Central memory CD4-positive, alpha-beta T cell (primary cell): ENCODE measurements around the gene TNNI2.

ENCODE experiments used
- DNase-seq: peaks from one replicate; pipeline ENCODE4 v3.0.0; 2022

The TNNI2 gene

GRCh38 chr11:1834779-1835670 is 3.8 kb upstream of the TNNI2 start, which contains the start of gene SYT8:
TSS of gene SYT8 (plus strand) at chr11:1834990. CDS start at chr11:1835106, 116 bp downstream.
- DNase-seq = no peak

- DNase-seq = no peak
These were observed 3.1 kb upstream of the TNNI2 start for GRCh38 chr11:1835671-1836010.

GRCh38 chr11:1836011-1836945 is 2.5 kb upstream of the TNNI2 start:
- no peak for DNase-seq

- peak; percentile 62 for DNase-seq
These were observed 1.4 kb upstream of the TNNI2 start for GRCh38 chr11:1837171-1838076.

GRCh38 chr11:1838077-1838425 is 730 bp upstream of the TNNI2 start:
- DNase-seq = no peak

- DNase-seq = no peak
These were observed 583 bp downstream of the TNNI2 start for GRCh38 chr11:1839204-1839923.

- DNase-seq = no peak
These were observed 1.4 kb downstream of the TNNI2 start for GRCh38 chr11:1839924-1840779.

- no peak for DNase-seq
These were observed 2.1 kb downstream of the TNNI2 start for GRCh38 chr11:1840780-1841480.

- no peak for DNase-seq
These were observed 2.8 kb downstream of the TNNI2 start for GRCh38 chr11:1841511-1842148.

- no peak for DNase-seq
These were observed 3.6 kb downstream of the TNNI2 start for GRCh38 chr11:1842149-1843097.

- DNase-seq = no peak
These were observed 4.3 kb downstream of the TNNI2 start for GRCh38 chr11:1843098-1843473.

GRCh38 chr11:1843796-1844195 is 5.0 kb downstream of the TNNI2 start:
- no peak for DNase-seq

GRCh38 chr11:1844221-1845094 is 5.7 kb downstream of the TNNI2 start:
- peak; percentile 40 for DNase-seq

GRCh38 chr11:1845095-1845429 is 6.3 kb downstream of the TNNI2 start:
- no peak for DNase-seq

GRCh38 chr11:1845561-1846452 is 7.0 kb downstream of the TNNI2 start:
- peak; percentile 28 for DNase-seq

GRCh38 chr11:1846453-1846932 is 7.7 kb downstream of the TNNI2 start:
- DNase-seq = no peak
